H9 (cell line): ENCODE data around the gene DENND10. TPM values are rescaled to one million over a fixed set of nuclear protein-coding genes. Genes with fewer than 3 reads are reported as not detected.

ENCODE experiments used
- DNase-seq: peaks from one replicate; pipeline ENCODE4 v3.0.0-alpha.2; 2017
- H2AFZ ChIP-seq: one replicate; pipeline ENCODE4 v1.6.1; 2013; ENCODE audit warnings: mild to moderate bottlenecking, low read length, control low read depth, moderate library complexity
- H2AK5ac ChIP-seq: 2 replicates; pipeline ENCODE4 v1.6.1; 2013; ENCODE audit warnings: low read length, control low read depth, mixed read lengths; ENCODE audit not compliant: insufficient read length
- H2BK120ac ChIP-seq: one replicate; pipeline ENCODE4 v1.6.1; 2013; ENCODE audit warnings: low read depth, mild to moderate bottlenecking, low read length, control low read depth, inconsistent platforms; ENCODE audit not compliant: poor library complexity, severe bottlenecking
- H2BK12ac ChIP-seq: 2 replicates; pipeline ENCODE4 v1.6.1; 2013; ENCODE audit warnings: low read length, control low read depth, mixed read lengths, low read depth; ENCODE audit not compliant: insufficient read length
- H2BK15ac ChIP-seq: 2 replicates; pipeline ENCODE4 v1.6.1; 2013; ENCODE audit warnings: low read depth, low read length, control low read depth
- H2BK20ac ChIP-seq: one replicate; pipeline ENCODE4 v1.6.1; 2013; ENCODE audit warnings: low read depth, mild to moderate bottlenecking, low read length, control low read depth, inconsistent platforms; ENCODE audit not compliant: poor library complexity, severe bottlenecking
- H2BK5ac ChIP-seq: 2 replicates; pipeline ENCODE4 v1.6.1; 2013; ENCODE audit warnings: low read length, control low read depth, mixed read lengths; ENCODE audit not compliant: insufficient read length
- H3K14ac ChIP-seq: 2 replicates; pipeline ENCODE4 v1.6.1; 2013; ENCODE audit warnings: low read length, control low read depth; ENCODE audit not compliant: insufficient read depth
- H3K18ac ChIP-seq: 2 replicates; pipeline ENCODE4 v1.6.1; 2013; ENCODE audit warnings: low read depth, mild to moderate bottlenecking, mixed read lengths, low read length, control low read depth; ENCODE audit not compliant: insufficient read length
- H3K23ac ChIP-seq: 2 replicates; pipeline ENCODE4 v1.6.1; 2013; ENCODE audit warnings: low read length, control low read depth, mixed read lengths, low read depth; ENCODE audit not compliant: insufficient read length
- H3K23me2 ChIP-seq: 2 replicates; pipeline ENCODE4 v1.6.1; 2013; ENCODE audit warnings: low read depth, mild to moderate bottlenecking, mixed read lengths, low read length, control low read depth; ENCODE audit not compliant: insufficient read length, poor library complexity, severe bottlenecking
- H3K27ac ChIP-seq: 2 replicates; pipeline ENCODE4 v1.5.1; 2013; ENCODE audit warnings: low read length, control low read depth, mixed read lengths, low read depth; ENCODE audit not compliant: insufficient read length
- H3K27me3 ChIP-seq: 2 replicates; pipeline ENCODE4 v1.6.1; 2013; ENCODE audit warnings: low read length, control low read depth, inconsistent platforms; ENCODE audit not compliant: insufficient read depth
- H3K4ac ChIP-seq: 2 replicates; pipeline ENCODE4 v1.6.1; 2013; ENCODE audit warnings: low read depth, mild to moderate bottlenecking, control low read depth, inconsistent platforms, low read length, moderate library complexity
- H3K4me1 ChIP-seq: 2 replicates; pipeline ENCODE4 v1.6.1; 2013; ENCODE audit warnings: low read length, control low read depth, inconsistent platforms; ENCODE audit not compliant: insufficient read depth
- H3K4me2 ChIP-seq: 2 replicates; pipeline ENCODE4 v1.6.1; 2013; ENCODE audit warnings: low read length, control low read depth, mixed read lengths; ENCODE audit not compliant: insufficient read length, insufficient read depth
- H3K56ac ChIP-seq: 2 replicates; pipeline ENCODE4 v1.6.1; 2013; ENCODE audit warnings: low read depth, mild to moderate bottlenecking, mixed read lengths, low read length, control low read depth; ENCODE audit not compliant: insufficient read length
- H3K79me1 ChIP-seq: 2 replicates; pipeline ENCODE4 v1.6.1; 2013; ENCODE audit warnings: low read depth, mild to moderate bottlenecking, moderate library complexity, low read length, control low read depth, inconsistent platforms; ENCODE audit not compliant: insufficient read depth, poor library complexity, severe bottlenecking
- H3K79me2 ChIP-seq: 2 replicates; pipeline ENCODE4 v1.6.1; 2013; ENCODE audit warnings: low read length, control low read depth, inconsistent platforms; ENCODE audit not compliant: insufficient read depth
- H3K9ac ChIP-seq: 2 replicates; pipeline ENCODE4 v1.6.1; 2013; ENCODE audit warnings: low read length, control low read depth, mixed read lengths; ENCODE audit not compliant: insufficient read length; ENCODE audit errors: extremely low read depth
- H3K9me3 ChIP-seq: one replicate; pipeline ENCODE4 v1.6.1; 2013; ENCODE audit warnings: low read depth, low read length, inconsistent platforms; ENCODE audit not compliant: control insufficient read depth
- H3T11ph ChIP-seq: one replicate; pipeline ENCODE4 v1.6.1; 2013; ENCODE audit warnings: mild to moderate bottlenecking, low read length, control low read depth, inconsistent platforms
- H4K20me1 ChIP-seq: one replicate; pipeline ENCODE4 v1.6.1; 2013; ENCODE audit not compliant: control insufficient read depth, insufficient read length, insufficient read depth
- H4K5ac ChIP-seq: 2 replicates; pipeline ENCODE4 v1.6.1; 2013; ENCODE audit warnings: low read depth, mild to moderate bottlenecking, mixed read lengths, low read length, control low read depth; ENCODE audit not compliant: insufficient read length
- H4K8ac ChIP-seq: replicated peaks from 2 replicates; pipeline ENCODE4 v1.6.1; 2013; ENCODE audit warnings: low read length, control low read depth, mixed read lengths, low read depth; ENCODE audit not compliant: insufficient read length
- H4K91ac ChIP-seq: 2 replicates; pipeline ENCODE4 v1.6.1; 2013; ENCODE audit warnings: low read depth, mild to moderate bottlenecking, moderate library complexity, mixed read lengths, low read length, control low read depth; ENCODE audit not compliant: insufficient read length
- H3K27ac Mint-ChIP-seq, 3 experiments: 2 replicates in 2 of 3; 3 replicates in 1 of 3; pipeline ENCODE4 v1.8.0; 2020 to 2021; ENCODE audit warnings: mixed read lengths in 3 of 3, mild to moderate bottlenecking in 1 of 3, moderate library complexity in 1 of 3
- H3K27me3 Mint-ChIP-seq: 2 replicates; pipeline ENCODE4 v1.8.0; 2021; ENCODE audit warnings: low read depth, mild to moderate bottlenecking, moderate library complexity, mixed read lengths
- H3K36me3 Mint-ChIP-seq, 3 experiments: 2 replicates in 2 of 3; 3 replicates in 1 of 3; pipeline ENCODE4 v1.8.0; 2020 to 2021; ENCODE audit warnings: low read depth in 3 of 3, mixed read lengths in 3 of 3; ENCODE audit not compliant: insufficient read depth in 1 of 3
- H3K4me1 Mint-ChIP-seq, 2 experiments: 2 replicates each; pipeline ENCODE4 v1.8.0; 2020; ENCODE audit warnings: mixed read lengths in 2 of 2
- H3K4me3 Mint-ChIP-seq, 2 experiments: 2 replicates in 1 of 2; 3 replicates in 1 of 2; pipeline ENCODE4 v1.8.0; 2020 to 2021; ENCODE audit warnings: mild to moderate bottlenecking in 2 of 2, mixed read lengths in 2 of 2, moderate library complexity in 1 of 2
- H3K9me3 Mint-ChIP-seq, 2 experiments: 2 replicates in 1 of 2; 3 replicates in 1 of 2; pipeline ENCODE4 v1.8.0; 2020; ENCODE audit warnings: mild to moderate bottlenecking in 2 of 2, mixed read lengths in 2 of 2, moderate library complexity in 1 of 2
- CTCF ChIP-seq: fragments of 200-600 bp; sonication (generic); conservative IDR thresholded peaks from 3 replicates; pipeline ENCODE4 v1.8.0; 2021; ENCODE audit warnings: antibody characterized with exemption, mild to moderate bottlenecking
- WGBS: extraction: QIAGEN DNeasy Blood & Tissue Kit; methylation state at CpG from one replicate; pipeline ENCODE4 v1.1.7; 2013; ENCODE audit warnings: missing lambda C conversion rate, low lambda C conversion rate, mixed read lengths; ENCODE audit not compliant: insufficient read length; ENCODE audit errors: extremely low coverage; 5-methylcytosine and 5-hydroxymethylcytosine counted together
- total RNA-seq: library from RNA; stranded (reverse); gene quantifications from 2 replicates; pipeline ENCODE4 v1.2.1, GENCODE V29; 2021

Gene DENND10
- total RNA-seq, 1 experiment from 2014 or later: 63.2 TPM

- no peak overlapping the region for H2AFZ ChIP-seq
- H3K56ac ChIP-seq: no peak overlapping the region
- H2BK12ac ChIP-seq: no peak overlapping the region
- H4K91ac ChIP-seq: no peak overlapping the region
- Mint-ChIP-seq H3K4me3 (no peak overlapping the region), H3K9me3 (no peaks in the 10 kb centered on the region), H3K27me3 (no peaks in the 10 kb centered on the region), H3K27ac (peak overlapping the region in 1 of 3 experiments; percentile 76; a peak in 2 of 7 replicates), H3K4me1 (0 out of 4 replicates have a peak, but pooled peaks cover 0 to 3% of the 10 kb centered on the region in 2 experiments), H3K36me3 (peaks cover 66 to 85% (median 83%) of the 10 kb centered on the region in 3 experiments; a peak in 6 of 7 replicates)
- no peak overlapping the region for H3K4me2 ChIP-seq
- H3K4ac ChIP-seq: no peak overlapping the region
- no peak overlapping the region for H3K27ac ChIP-seq
- H2BK5ac ChIP-seq: no peak overlapping the region
- no peak overlapping the region for H3K9ac ChIP-seq
- H3K23ac ChIP-seq: no peak overlapping the region
- H2BK120ac ChIP-seq: no peak overlapping the region
- H3K23me2 ChIP-seq: no peaks in the 10 kb centered on the region
- H4K5ac ChIP-seq: no peak overlapping the region
- H2AK5ac ChIP-seq: no peak overlapping the region
- no peak overlapping the region for H3T11ph ChIP-seq
- H3K14ac ChIP-seq: no peak overlapping the region
- no peak overlapping the region for H2BK20ac ChIP-seq
- H3K4me1 ChIP-seq: no peaks in the 10 kb centered on the region
- peaks cover 23% of the 10 kb centered on the region; the same call in 1 of the 2 replicates for H3K79me2 ChIP-seq
- no peak overlapping the region for H3K18ac ChIP-seq
- peaks cover 8% of the 10 kb centered on the region for H3K79me1 ChIP-seq
- H2BK15ac ChIP-seq: no peak overlapping the region
- no CpG with 5 or more reads among the region's 9 CpGs for whole genome bisulfite sequencing
- H3K27me3 ChIP-seq: no peaks in the 10 kb centered on the region
- H4K8ac ChIP-seq: no peak overlapping the region
- no peaks in the 10 kb centered on the region for H4K20me1 ChIP-seq
- TF ChIP-seq CTCF: no peak
- DNase-seq: no peak
- no peaks in the 10 kb centered on the region for H3K9me3 ChIP-seq
Measured at GRCh38 chr10:119070395-119071165, 33.3 kb upstream of the DENND10 start.
